Mononuclear cell (primary cell): Measurements from ENCODE around the gene RGS8. TPM values are rescaled to one million over a fixed set of nuclear protein-coding genes. Genes with fewer than 3 reads are reported as not detected.

Experiments
- H3K27me3 ChIP-seq: 2 replicates; pipeline ENCODE4 v1.6.0; 2011; ENCODE audit warnings: low read length, control low read depth; ENCODE audit not compliant: insufficient read depth
- H3K4me1 ChIP-seq: 2 replicates; pipeline ENCODE4 v1.5.1; 2011; ENCODE audit warnings: mild to moderate bottlenecking, low read length, control low read depth; ENCODE audit not compliant: insufficient read depth
- H3K4me3 ChIP-seq: 2 replicates; pipeline ENCODE4 v1.5.1; 2011; ENCODE audit warnings: mild to moderate bottlenecking, low read length, moderate library complexity
- H3K9me3 ChIP-seq: 2 replicates; pipeline ENCODE4 v1.5.1; 2011; ENCODE audit warnings: low read depth, mild to moderate bottlenecking, control low read depth, low read length
- total RNA-seq: library from RNA; depleted of rRNA; stranded (reverse); fragments of >200 nt; gene quantifications from one replicate; pipeline ENCODE4 v1.2.3, GENCODE V29; 2012

The RGS8 gene
- total RNA-seq, 1 donor, result not detected

GRCh38 chr1:182685215-182685614 is 828 bp upstream of the RGS8 start:
- Histone ChIP-seq H3K4me3 (no peak overlapping the region), H3K9me3 (no peaks in the 10 kb centered on the region), H3K27me3 (peaks cover 4% of the 10 kb centered on the region), H3K4me1 (no peaks in the 10 kb centered on the region)

GRCh38 chr1:182682898-182683501 is 1.4 kb downstream of the RGS8 start:
- Histone ChIP-seq H3K27me3 (peaks cover 4% of the 10 kb centered on the region), H3K4me1 (no peaks in the 10 kb centered on the region), H3K4me3 (no peak overlapping the region), H3K9me3 (no peaks in the 10 kb centered on the region)

GRCh38 chr1:182682406-182682805 is 2.0 kb downstream of the RGS8 start:
- H3K4me3 ChIP-seq, result no peak overlapping the region
- no peaks in the 10 kb centered on the region for H3K9me3 ChIP-seq
- H3K4me1 ChIP-seq, result no peaks in the 10 kb centered on the region
- peaks cover 4% of the 10 kb centered on the region for H3K27me3 ChIP-seq

- Histone ChIP-seq H3K9me3 (no peaks in the 10 kb centered on the region), H3K27me3 (peaks cover 4% of the 10 kb centered on the region), H3K4me1 (no peaks in the 10 kb centered on the region), H3K4me3 (no peak overlapping the region)
Measured at GRCh38 chr1:182681568-182681912, 2.8 kb downstream of the RGS8 start.

GRCh38 chr1:182680901-182681567 is 3.4 kb downstream of the RGS8 start:
- Histone ChIP-seq H3K4me3 (no peak overlapping the region), H3K27me3 (peaks cover 4% of the 10 kb centered on the region), H3K4me1 (no peaks in the 10 kb centered on the region), H3K9me3 (no peaks in the 10 kb centered on the region)

- no peaks in the 10 kb centered on the region for H3K4me1 ChIP-seq
- H3K9me3 ChIP-seq, result no peaks in the 10 kb centered on the region
- H3K27me3 ChIP-seq, result peaks cover 4% of the 10 kb centered on the region
- no peak overlapping the region for H3K4me3 ChIP-seq
Measured at GRCh38 chr1:182680408-182680807, 4.0 kb downstream of the RGS8 start.

- H3K4me1 ChIP-seq, result no peaks in the 10 kb centered on the region
- peaks cover 4% of the 10 kb centered on the region for H3K27me3 ChIP-seq
- H3K4me3 ChIP-seq, result no peak overlapping the region
- no peaks in the 10 kb centered on the region for H3K9me3 ChIP-seq
Measured at GRCh38 chr1:182679684-182680083, 4.7 kb downstream of the RGS8 start.

- Histone ChIP-seq H3K27me3 (peaks cover 2% of the 10 kb centered on the region), H3K4me1 (no peaks in the 10 kb centered on the region), H3K4me3 (no peak overlapping the region), H3K9me3 (no peaks in the 10 kb centered on the region)
Measured at GRCh38 chr1:182677397-182678098, 6.8 kb downstream of the RGS8 start.

- H3K9me3 ChIP-seq, result no peaks in the 10 kb centered on the region
- H3K4me3 ChIP-seq, result no peak overlapping the region
- H3K4me1 ChIP-seq, result no peaks in the 10 kb centered on the region
- H3K27me3 ChIP-seq, result peaks cover 2% of the 10 kb centered on the region
Measured at GRCh38 chr1:182676274-182676673, 8.1 kb downstream of the RGS8 start.

- Histone ChIP-seq H3K9me3 (no peaks in the 10 kb centered on the region), H3K27me3 (peaks cover 2% of the 10 kb centered on the region), H3K4me1 (no peaks in the 10 kb centered on the region), H3K4me3 (no peak overlapping the region)
Measured at GRCh38 chr1:182674346-182675246, 9.8 kb downstream of the RGS8 start.

GRCh38 chr1:182672487-182672836 is 11.9 kb downstream of the RGS8 start:
- no peak overlapping the region for H3K4me3 ChIP-seq
- peaks cover 2% of the 10 kb centered on the region for H3K27me3 ChIP-seq
- no peaks in the 10 kb centered on the region for H3K4me1 ChIP-seq
- no peaks in the 10 kb centered on the region for H3K9me3 ChIP-seq

GRCh38 chr1:182671750-182672486 is 12.5 kb downstream of the RGS8 start:
- no peak overlapping the region for H3K4me3 ChIP-seq
- peaks cover 2% of the 10 kb centered on the region for H3K27me3 ChIP-seq
- H3K9me3 ChIP-seq, result no peaks in the 10 kb centered on the region
- no peaks in the 10 kb centered on the region for H3K4me1 ChIP-seq

- Histone ChIP-seq H3K4me1 (no peaks in the 10 kb centered on the region), H3K4me3 (no peak overlapping the region), H3K27me3 (peaks cover 2% of the 10 kb centered on the region), H3K9me3 (no peaks in the 10 kb centered on the region)
Measured at GRCh38 chr1:182670032-182670749, 14.2 kb downstream of the RGS8 start.

GRCh38 chr1:182669266-182669665 is 15.1 kb downstream of the RGS8 start:
- Histone ChIP-seq H3K27me3 (peaks cover 2% of the 10 kb centered on the region), H3K4me3 (no peak overlapping the region), H3K9me3 (no peaks in the 10 kb centered on the region), H3K4me1 (no peaks in the 10 kb centered on the region)
